Parathyroid adenoma (tissue), 2 donors: ENCODE results near the gene LRRC7.

Experiments
- H2AFZ ChIP-seq: fragments of 300-600 bp; sonication (generic); one replicate; pipeline ENCODE4 v1.7.0; 2017; ENCODE audit warnings: antibody characterized with exemption, mild to moderate bottlenecking
- H3K27ac ChIP-seq: fragments of 300-600 bp; sonication (generic); one replicate; pipeline ENCODE4 v1.7.0; 2017
- H3K27me3 ChIP-seq: fragments of 300-600 bp; sonication (generic); one replicate; pipeline ENCODE4 v1.7.0; 2017; ENCODE audit warnings: low read length; ENCODE audit not compliant: control insufficient read depth, insufficient read depth
- H3K36me3 ChIP-seq: fragments of 300-600 bp; sonication (generic); one replicate; pipeline ENCODE4 v1.7.0; 2017; ENCODE audit warnings: low read length; ENCODE audit not compliant: control insufficient read depth, insufficient read depth
- H3K4me1 ChIP-seq: fragments of 300-600 bp; sonication (generic); one replicate; pipeline ENCODE4 v1.7.0; 2017; ENCODE audit warnings: control low read depth
- H3K4me2 ChIP-seq: fragments of 300-600 bp; sonication (generic); one replicate; pipeline ENCODE4 v1.7.0; 2017; ENCODE audit warnings: low read length
- H3K4me3 ChIP-seq: fragments of 300-600 bp; sonication (generic); one replicate; pipeline ENCODE4 v1.7.0; 2017; ENCODE audit warnings: low read depth, low read length
- H3K79me2 ChIP-seq: fragments of 300-600 bp; sonication (generic); one replicate; pipeline ENCODE4 v1.7.0; 2017; ENCODE audit warnings: control low read depth
- H3K9ac ChIP-seq: fragments of 300-600 bp; sonication (generic); one replicate; pipeline ENCODE4 v1.7.0; 2017; ENCODE audit warnings: mild to moderate bottlenecking
- H3K9me3 ChIP-seq: fragments of 300-600 bp; sonication (generic); one replicate; pipeline ENCODE4 v1.7.0; 2017; ENCODE audit warnings: low read length; ENCODE audit not compliant: control insufficient read depth
- CTCF ChIP-seq: fragments of 300-600 bp; sonication (generic); IDR thresholded peaks from one replicate; pipeline ENCODE4 v1.7.0; 2017; ENCODE audit warnings: antibody characterized with exemption, mild to moderate bottlenecking
- donor health status: primary hyperparathyroidism.

LRRC7 gene

GRCh38 chr1:70140894-70141293, 573.2 kb downstream of the LRRC7 start:
- no peaks in the 10 kb centered on the region for H3K27me3 ChIP-seq
- H3K4me1 ChIP-seq = no peaks in the 10 kb centered on the region
- TF ChIP-seq CTCF = no peak
- no peaks in the 10 kb centered on the region for H3K9me3 ChIP-seq
- H3K36me3 ChIP-seq = no peaks in the 10 kb centered on the region
- no peaks in the 10 kb centered on the region for H3K79me2 ChIP-seq
- H3K9ac ChIP-seq = no peak overlapping the region
- H3K4me2 ChIP-seq = no peak overlapping the region
- no peak overlapping the region for H3K27ac ChIP-seq
- no peak overlapping the region for H2AFZ ChIP-seq
- no peak overlapping the region for H3K4me3 ChIP-seq

GRCh38 chr1:70142075-70142474, 574.4 kb downstream of the LRRC7 start:
- Histone ChIP-seq H3K4me3 (no peak overlapping the region), H3K9ac (no peak overlapping the region), H3K36me3 (no peaks in the 10 kb centered on the region), H3K27me3 (no peaks in the 10 kb centered on the region), H3K4me2 (no peak overlapping the region), H2AFZ (no peak overlapping the region), H3K27ac (no peak overlapping the region), H3K79me2 (no peaks in the 10 kb centered on the region), H3K4me1 (no peaks in the 10 kb centered on the region), H3K9me3 (no peaks in the 10 kb centered on the region)
- TF ChIP-seq CTCF = no peak

GRCh38 chr1:70143048-70143659, 575.4 kb downstream of the LRRC7 start:
- Histone ChIP-seq H3K79me2 (no peaks in the 10 kb centered on the region), H3K9me3 (no peaks in the 10 kb centered on the region), H3K4me2 (no peak overlapping the region), H3K27ac (no peak overlapping the region), H3K27me3 (no peaks in the 10 kb centered on the region), H3K36me3 (no peaks in the 10 kb centered on the region), H2AFZ (no peak overlapping the region), H3K9ac (no peak overlapping the region), H3K4me3 (no peak overlapping the region), H3K4me1 (no peaks in the 10 kb centered on the region)
- TF ChIP-seq CTCF = no peak

- Histone ChIP-seq H3K27ac (no peak overlapping the region), H2AFZ (no peak overlapping the region), H3K4me1 (no peaks in the 10 kb centered on the region), H3K4me3 (no peak overlapping the region), H3K79me2 (no peaks in the 10 kb centered on the region), H3K27me3 (no peaks in the 10 kb centered on the region), H3K9me3 (no peaks in the 10 kb centered on the region), H3K4me2 (no peak overlapping the region), H3K9ac (no peak overlapping the region), H3K36me3 (no peaks in the 10 kb centered on the region)
- no peak for TF ChIP-seq CTCF
Observed at GRCh38 chr1:70146488-70146887, 578.8 kb downstream of the LRRC7 start.

- Histone ChIP-seq H3K4me1 (no peaks in the 10 kb centered on the region), H3K9me3 (no peaks in the 10 kb centered on the region), H2AFZ (no peak overlapping the region), H3K4me3 (no peak overlapping the region), H3K9ac (no peak overlapping the region), H3K27ac (no peak overlapping the region), H3K79me2 (no peaks in the 10 kb centered on the region), H3K27me3 (no peaks in the 10 kb centered on the region), H3K4me2 (no peak overlapping the region), H3K36me3 (no peaks in the 10 kb centered on the region)
- no peak for TF ChIP-seq CTCF
Observed at GRCh38 chr1:70150444-70150843, 582.7 kb downstream of the LRRC7 start.
